Astrocyte (in vitro differentiated cells and primary cell): Measurements from ENCODE around the gene CPEB4. TPM values are rescaled to one million over a fixed set of nuclear protein-coding genes. Genes with fewer than 3 reads are reported as not detected.

Experiments used
- DNase-seq: peaks from one replicate; pipeline ENCODE4 v3.0.0-alpha.2; 2010; ENCODE audit warnings: low read depth
- FAIRE-seq: peaks from 2 replicates; lab custom pipeline; 2011; peaks lifted over from hg19 to GRCh38; lab: Jason Lieb, UNC
- H2AFZ ChIP-seq: 2 replicates; pipeline ENCODE4 v1.6.0; 2012; ENCODE audit warnings: low read depth, low read length, inconsistent platforms
- H3K27ac ChIP-seq: 2 replicates; pipeline ENCODE4 v1.5.1; 2011; ENCODE audit warnings: low read depth, low read length, inconsistent platforms
- H3K27me3 ChIP-seq: 2 replicates; pipeline ENCODE4 v1.6.0; 2011; ENCODE audit warnings: low read length, inconsistent platforms; ENCODE audit not compliant: insufficient read depth
- H3K36me3 ChIP-seq: 2 replicates; pipeline ENCODE4 v1.5.1; 2011; ENCODE audit warnings: low read length, inconsistent platforms; ENCODE audit not compliant: insufficient read depth
- H3K4me1 ChIP-seq: 2 replicates; pipeline ENCODE4 v1.5.1; 2011; ENCODE audit warnings: low read length, inconsistent platforms; ENCODE audit not compliant: insufficient read depth
- H3K4me2 ChIP-seq: 2 replicates; pipeline ENCODE4 v1.6.0; 2012; ENCODE audit warnings: low read length, inconsistent platforms
- H3K4me3 ChIP-seq: 2 replicates; pipeline ENCODE4 v1.5.1; 2011; ENCODE audit warnings: low read depth, mild to moderate bottlenecking, low read length, inconsistent platforms; ENCODE audit not compliant: insufficient read depth
- H3K79me2 ChIP-seq: 2 replicates; pipeline ENCODE4 v1.6.0; 2012; ENCODE audit warnings: mild to moderate bottlenecking, low read length, inconsistent platforms; ENCODE audit not compliant: insufficient read depth
- H3K9ac ChIP-seq: 2 replicates; pipeline ENCODE4 v1.6.0; 2012; ENCODE audit warnings: mild to moderate bottlenecking, low read length, inconsistent platforms
- H3K9me3 ChIP-seq: 2 replicates; pipeline ENCODE4 v1.5.1; 2012; ENCODE audit warnings: low read depth, mild to moderate bottlenecking, low read length, inconsistent platforms; ENCODE audit not compliant: insufficient read depth
- H4K20me1 ChIP-seq: 2 replicates; pipeline ENCODE4 v1.6.0; 2012; ENCODE audit warnings: low read length, inconsistent platforms; ENCODE audit not compliant: insufficient read depth
- H3K27ac Mint-ChIP-seq: one replicate; pipeline ENCODE4 v1.8.0; 2021; ENCODE audit warnings: mild to moderate bottlenecking, mixed read lengths; ENCODE audit not compliant: unreplicated experiment
- H3K27me3 Mint-ChIP-seq: one replicate; pipeline ENCODE4 v1.8.0; 2021; ENCODE audit warnings: low read depth, mixed read lengths; ENCODE audit not compliant: unreplicated experiment
- H3K36me3 Mint-ChIP-seq: one replicate; pipeline ENCODE4 v1.8.0; 2021; ENCODE audit warnings: low read depth, mixed read lengths; ENCODE audit not compliant: unreplicated experiment
- H3K4me1 Mint-ChIP-seq: one replicate; pipeline ENCODE4 v1.8.0; 2021; ENCODE audit warnings: low read depth, mixed read lengths; ENCODE audit not compliant: unreplicated experiment
- H3K4me3 Mint-ChIP-seq: one replicate; pipeline ENCODE4 v1.8.0; 2021; ENCODE audit warnings: mild to moderate bottlenecking, moderate library complexity, mixed read lengths; ENCODE audit not compliant: unreplicated experiment
- H3K9me3 Mint-ChIP-seq: one replicate; pipeline ENCODE4 v1.8.0; 2021; ENCODE audit warnings: mild to moderate bottlenecking, mixed read lengths; ENCODE audit not compliant: unreplicated experiment
- CTCF ChIP-seq: IDR thresholded peaks from 2 replicates; pipeline ENCODE4 v1.5.1; 2011; ENCODE audit warnings: low read depth, mild to moderate bottlenecking, inconsistent platforms, low read length, moderate library complexity; ENCODE audit not compliant: insufficient read depth
- EZH2 ChIP-seq: IDR thresholded peaks from 2 replicates; pipeline ENCODE4 v1.6.1; 2012; ENCODE audit warnings: mild to moderate bottlenecking, low read length, inconsistent platforms; ENCODE audit not compliant: insufficient read depth
- total RNA-seq: library from RNA; stranded (reverse); gene quantifications from 2 replicates; pipeline ENCODE4 v1.2.1, GENCODE V29; 2021

CPEB4 gene
- total RNA-seq, 1 donor from 2014 or later, result 37.2 TPM

DNA sequence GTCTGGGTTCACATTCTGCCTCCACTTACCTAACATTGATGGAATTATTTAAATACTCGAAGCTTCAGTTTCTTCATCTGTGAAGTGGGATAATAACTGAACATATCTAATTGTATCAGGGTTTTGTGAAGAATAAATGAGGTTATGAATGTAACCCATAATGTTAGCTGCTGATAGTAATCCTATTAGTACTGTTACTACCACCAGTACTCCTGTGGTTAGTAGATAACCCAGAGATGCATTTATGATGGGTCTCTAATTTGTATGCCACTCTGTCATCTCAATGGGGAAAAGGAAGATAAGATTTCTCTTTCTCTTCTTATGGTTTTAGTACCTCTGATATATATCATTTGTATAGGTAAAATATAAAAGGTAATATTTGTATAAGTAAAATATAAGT is 16.0 kb downstream of the CPEB4 start:
- H4K20me1 ChIP-seq, result peaks cover 92% of the 10 kb centered on the region
- H3K27ac ChIP-seq, result no peak overlapping the region
- H3K9me3 Mint-ChIP-seq, result no peaks in the 10 kb centered on the region
- H3K4me1 Mint-ChIP-seq, result peaks cover 16% of the 10 kb centered on the region
- H3K36me3 Mint-ChIP-seq, result peaks cover 3% of the 10 kb centered on the region
- no peak overlapping the region for H3K4me3 ChIP-seq
- H3K4me3 Mint-ChIP-seq, result no peak overlapping the region
- no peak overlapping the region for H3K9ac ChIP-seq
- H3K4me1 ChIP-seq, result peaks cover 8% of the 10 kb centered on the region
- H3K27me3 ChIP-seq, result no peaks in the 10 kb centered on the region
- H3K9me3 ChIP-seq, result no peaks in the 10 kb centered on the region
- no peak overlapping the region for H3K27ac Mint-ChIP-seq
- FAIRE-seq (no peak), DNase-seq (no peak)
- peaks cover 3% of the 10 kb centered on the region for H3K36me3 ChIP-seq
- TF ChIP-seq CTCF, result no peak
- no peak for TF ChIP-seq EZH2
- H3K4me2 ChIP-seq, result no peak overlapping the region
- peaks cover 93% of the 10 kb centered on the region for H3K79me2 ChIP-seq
- H3K27me3 Mint-ChIP-seq, result no peaks in the 10 kb centered on the region
- H2AFZ ChIP-seq, result no peak overlapping the region

DNA sequence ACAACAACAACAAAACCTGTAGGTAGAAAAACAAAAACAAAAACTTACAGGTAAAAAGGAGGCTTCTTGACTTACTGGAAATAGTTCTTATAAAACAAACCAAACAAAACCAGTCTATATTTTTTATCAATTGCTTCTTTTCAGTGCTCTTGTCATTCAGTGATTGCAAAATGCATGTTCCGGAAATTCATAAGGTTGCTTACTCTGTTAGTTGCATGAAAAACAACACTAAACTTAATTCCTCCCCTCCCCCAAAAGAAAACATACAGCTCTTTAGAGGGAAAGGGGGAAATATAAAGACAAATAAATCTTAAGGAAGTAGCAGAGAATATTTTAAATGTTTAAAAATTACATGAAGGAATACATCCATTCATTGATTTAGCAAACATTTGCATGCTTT is 19.1 kb downstream of the CPEB4 start:
- H3K36me3 ChIP-seq, result peaks cover 3% of the 10 kb centered on the region
- no peaks in the 10 kb centered on the region for H3K27me3 ChIP-seq
- peaks cover 2% of the 10 kb centered on the region for H3K4me1 ChIP-seq
- DNase-seq, result no peak
- no peaks in the 10 kb centered on the region for H3K9me3 ChIP-seq
- FAIRE-seq, result no peak
- Mint-ChIP-seq H3K4me1 (peaks cover 15% of the 10 kb centered on the region), H3K27ac (no peak overlapping the region), H3K27me3 (no peaks in the 10 kb centered on the region), H3K9me3 (no peaks in the 10 kb centered on the region), H3K4me3 (no peak overlapping the region), H3K36me3 (peaks cover 1% of the 10 kb centered on the region)
- peaks cover 81% of the 10 kb centered on the region for H3K79me2 ChIP-seq
- peaks cover 67% of the 10 kb centered on the region for H4K20me1 ChIP-seq
- H3K9ac ChIP-seq, result no peak overlapping the region
- TF ChIP-seq EZH2 (no peak), CTCF (no peak)
- H3K4me2 ChIP-seq, result no peak overlapping the region
- no peak overlapping the region for H2AFZ ChIP-seq
- H3K4me3 ChIP-seq, result no peak overlapping the region
- no peak overlapping the region for H3K27ac ChIP-seq

- Mint-ChIP-seq H3K27me3 (no peaks in the 10 kb centered on the region), H3K27ac (peak overlapping the region; percentile 53), H3K4me3 (no peak overlapping the region), H3K36me3 (peaks cover 2% of the 10 kb centered on the region), H3K4me1 (peaks cover 15% of the 10 kb centered on the region), H3K9me3 (no peaks in the 10 kb centered on the region)
- no peak for FAIRE-seq
- Histone ChIP-seq H3K79me2 (peaks cover 76% of the 10 kb centered on the region), H2AFZ (no peak overlapping the region), H3K4me3 (no peak overlapping the region), H3K27ac (no peak overlapping the region), H3K36me3 (peaks cover 3% of the 10 kb centered on the region), H3K9me3 (no peaks in the 10 kb centered on the region), H3K27me3 (no peaks in the 10 kb centered on the region), H3K4me1 (no peaks in the 10 kb centered on the region), H4K20me1 (peaks cover 62% of the 10 kb centered on the region), H3K9ac (no peak overlapping the region), H3K4me2 (no peak overlapping the region)
- DNase-seq, result peak; percentile 44
- no peak for TF ChIP-seq CTCF
- TF ChIP-seq EZH2, result no peak
Measured at GRCh38 chr5:173907686-173908371, 19.7 kb downstream of the CPEB4 start.
